Stimulated activated naive CD4-positive, alpha-beta T cell treated with Interleukin-2 at 50 U/mL for 16 hours (primary cell): ENCODE measurements around the gene LBX1.

Source experiments
- DNase-seq: peaks from one replicate; lab custom pipeline; 2025; lab: John Stamatoyannopoulos, UW

LBX1 gene

GRCh38 chr10:101241840-101242707 is 12.8 kb upstream of the LBX1 start:
- no peak for DNase-seq

- no peak for DNase-seq
These were observed 9.5 kb upstream of the LBX1 start for GRCh38 chr10:101238732-101239105.

- no peak for DNase-seq
These were observed 8.9 kb upstream of the LBX1 start for GRCh38 chr10:101237982-101238731.

GRCh38 chr10:101237081-101237981 is 8.1 kb upstream of the LBX1 start:
- DNase-seq = no peak

- no peak for DNase-seq
These were observed 7.3 kb upstream of the LBX1 start for GRCh38 chr10:101236376-101237080.

DNA sequence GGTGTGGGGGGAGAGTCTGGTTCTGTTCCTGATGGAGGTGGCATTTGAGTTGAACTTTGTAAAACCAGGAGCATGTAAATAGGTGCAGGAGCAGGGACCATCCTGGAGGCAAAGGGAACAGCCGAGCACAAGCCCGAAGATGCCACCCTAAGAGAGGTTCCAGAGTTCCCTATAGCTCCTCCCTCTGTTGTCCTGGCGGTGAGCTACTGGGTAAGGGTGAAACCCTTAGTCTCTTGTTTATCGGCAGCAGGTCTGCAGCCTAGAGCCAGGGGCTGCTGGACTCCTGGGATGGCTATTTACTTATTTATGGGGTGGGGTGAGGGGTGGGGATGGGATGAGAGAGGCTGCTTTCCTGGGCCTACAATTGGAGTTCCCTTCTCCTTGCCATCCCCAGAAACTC is 6.5 kb upstream of the LBX1 start:
- DNase-seq = no peak

GRCh38 chr10:101234333-101234732 is 5.1 kb upstream of the LBX1 start:
- DNase-seq = no peak

DNA sequence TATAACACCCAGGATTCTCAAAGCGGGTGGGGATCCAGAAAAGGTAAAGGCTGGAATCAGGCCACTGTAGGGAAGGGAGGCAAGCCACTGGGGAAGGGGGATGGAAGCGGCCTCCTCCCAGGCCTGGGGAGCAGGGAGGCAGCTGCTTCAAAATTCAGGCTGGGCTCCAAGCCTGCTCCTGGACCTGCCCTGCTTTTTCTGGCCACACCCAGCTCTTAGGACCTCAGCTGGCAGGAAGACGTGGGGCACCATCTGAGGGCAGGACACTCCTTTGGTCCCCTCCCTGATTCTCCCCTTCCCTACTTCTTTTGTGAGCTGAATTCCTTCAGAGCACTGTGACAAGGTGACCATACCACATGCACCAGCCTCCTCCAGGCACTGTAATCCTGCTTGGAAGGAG is 4.6 kb upstream of the LBX1 start:
- no peak for DNase-seq

- no peak for DNase-seq
These were observed 4.2 kb upstream of the LBX1 start for GRCh38 chr10:101233443-101233842.

DNA sequence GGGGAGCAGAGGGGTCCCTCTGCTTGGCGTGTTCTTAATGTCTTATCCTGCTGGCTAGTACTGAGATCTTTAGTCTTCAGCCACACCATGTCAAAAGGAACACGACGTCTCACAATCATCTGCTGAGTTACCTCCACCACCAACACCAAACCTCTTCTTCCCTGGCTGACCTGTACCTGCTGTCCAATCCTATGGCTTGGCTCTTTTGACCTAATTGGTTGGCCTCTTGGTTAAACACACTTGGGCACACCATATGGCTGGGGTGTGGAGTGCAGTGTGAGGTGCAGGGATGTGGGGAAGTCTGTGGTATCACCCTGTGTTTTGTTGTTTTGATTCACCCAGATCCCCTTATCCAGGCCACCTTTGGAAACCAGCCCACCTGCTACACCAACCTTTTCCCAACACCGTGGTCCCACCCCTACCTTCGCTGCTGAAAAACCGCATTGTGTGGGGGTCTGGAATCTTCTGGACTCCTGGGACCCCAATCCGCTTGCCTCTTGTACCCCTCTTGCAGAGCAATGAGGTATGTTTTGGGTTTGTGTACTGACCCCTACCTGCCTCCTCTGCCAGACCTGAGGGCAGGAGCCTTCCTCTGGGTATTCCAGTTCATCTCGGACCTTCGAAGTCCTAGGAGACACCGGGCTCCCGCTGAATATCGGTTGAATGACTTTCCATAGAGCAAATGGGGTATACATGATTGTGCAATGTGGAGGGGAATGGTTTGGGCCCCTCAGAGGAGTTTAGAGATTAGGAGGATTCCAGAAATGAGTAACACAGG is 2.8 kb upstream of the LBX1 start:
- no peak for DNase-seq

DNA sequence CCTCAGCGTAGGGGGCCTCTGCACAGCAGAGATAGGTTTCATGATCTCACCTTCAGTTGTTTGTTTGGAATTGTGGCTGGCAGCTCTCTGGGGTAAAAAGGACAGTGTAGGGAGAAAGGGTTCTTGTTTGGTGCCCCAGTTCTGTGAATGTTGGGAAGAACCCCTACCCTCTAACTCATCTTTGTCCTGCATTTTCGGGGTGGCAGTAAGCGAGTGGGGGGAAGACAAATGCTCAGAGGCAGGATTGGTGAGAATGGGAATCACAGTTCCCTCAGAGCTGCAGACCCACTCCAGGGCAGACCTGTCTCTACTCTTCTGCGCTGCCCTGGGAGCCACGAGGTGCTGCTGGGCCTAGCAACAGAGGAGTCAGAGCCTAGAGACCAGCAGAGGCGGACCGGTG is 1.8 kb upstream of the LBX1 start:
- no peak for DNase-seq

DNA sequence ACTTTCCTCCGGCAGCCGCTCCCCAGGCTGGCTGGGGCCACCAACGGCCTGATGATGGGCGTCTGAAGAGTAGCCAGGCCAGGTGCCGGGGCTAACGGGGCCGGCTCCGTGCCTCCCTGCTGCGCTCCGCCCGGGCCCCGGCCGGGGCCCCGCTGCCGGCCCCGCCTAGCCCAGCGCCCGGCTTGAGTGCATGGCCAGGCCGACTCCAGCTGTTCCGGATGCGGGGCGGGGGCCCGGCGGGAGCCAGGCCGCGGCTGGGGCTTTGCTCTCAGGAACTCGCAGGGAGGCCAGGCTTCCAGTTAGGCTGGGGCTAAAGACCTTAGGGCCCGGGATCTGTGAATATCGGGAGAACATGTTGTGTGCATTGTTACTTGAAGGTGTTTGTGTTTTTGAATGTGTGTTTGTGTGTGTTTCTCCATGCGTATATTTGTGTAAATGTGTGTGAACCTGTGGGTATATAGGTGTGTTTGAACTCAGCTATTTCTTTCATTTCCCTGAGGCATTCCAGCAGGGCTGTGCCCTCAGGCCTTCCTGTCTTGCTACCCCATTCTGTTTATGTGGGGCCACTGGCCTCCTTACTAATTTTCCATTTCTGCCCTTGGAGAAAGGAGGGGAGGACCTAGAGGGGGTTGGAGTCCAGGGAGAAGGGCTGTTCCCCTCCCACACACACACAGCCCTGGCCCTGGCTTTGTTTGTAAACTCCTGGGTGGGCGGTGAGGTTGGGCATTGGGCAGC is 1.1 kb upstream of the LBX1 start:
- DNase-seq = no peak

GRCh38 chr10:101228966-101229265 is 347 bp downstream of the LBX1 start:
- DNase-seq = no peak

DNA sequence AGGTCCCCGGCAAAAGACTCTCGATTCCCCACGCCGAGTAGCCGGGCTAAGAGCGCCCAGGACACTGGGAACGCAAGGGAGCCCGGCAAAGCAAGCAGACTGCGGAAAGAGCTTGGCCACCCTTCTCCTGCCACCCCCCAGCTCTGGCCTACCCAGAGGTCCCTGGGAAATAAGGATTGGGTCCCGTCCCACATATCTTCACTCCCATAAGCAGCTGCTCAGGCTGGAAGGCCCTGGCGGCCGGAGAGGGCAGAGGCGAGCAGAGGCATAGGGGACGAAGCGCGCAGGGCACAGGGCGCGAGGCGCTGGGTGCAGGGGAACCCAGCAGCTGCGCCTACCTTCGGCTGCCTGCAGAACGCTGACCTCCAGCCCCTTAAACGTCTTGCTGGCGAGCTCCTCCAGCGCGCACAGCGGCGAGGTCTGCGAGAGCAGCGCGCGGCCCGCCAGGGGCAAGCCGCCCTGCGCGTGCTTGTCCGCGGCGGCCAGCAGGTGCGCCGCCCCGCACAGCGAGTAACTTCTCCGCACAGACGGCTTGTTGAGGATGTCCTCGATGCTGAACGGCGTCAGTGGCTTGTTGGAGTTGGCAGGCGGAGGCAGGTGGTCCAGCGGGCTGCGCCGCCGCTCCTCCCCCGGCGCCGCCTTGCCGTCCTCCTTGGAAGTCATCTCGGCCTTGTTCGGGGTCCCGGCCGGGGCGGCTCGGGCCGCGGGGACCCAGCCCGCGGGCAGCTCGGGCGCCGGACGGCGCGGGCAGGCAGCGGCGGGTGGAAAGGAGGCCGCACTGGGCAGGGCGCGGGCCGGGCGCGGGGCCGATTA is 904 bp downstream of the LBX1 start:
- DNase-seq = no peak

- DNase-seq = no peak
These were observed 1.7 kb downstream of the LBX1 start for GRCh38 chr10:101227429-101228152.

GRCh38 chr10:101226491-101227428 is 2.5 kb downstream of the LBX1 start:
- DNase-seq = no peak

- no peak for DNase-seq
These were observed 3.3 kb downstream of the LBX1 start for GRCh38 chr10:101225846-101226421.
